Urothelium cell line (cell line): ENCODE results near the gene AQP12A.

Experiments used
- DNase-seq: peaks from one replicate; pipeline ENCODE4 v3.0.0; 2011; ENCODE audit warnings: low spot score, mixed read lengths
- FAIRE-seq: peaks from 2 replicates; lab custom pipeline; 2011; peaks lifted over from hg19 to GRCh38; lab: Jason Lieb, UNC

AQP12A gene

DNA sequence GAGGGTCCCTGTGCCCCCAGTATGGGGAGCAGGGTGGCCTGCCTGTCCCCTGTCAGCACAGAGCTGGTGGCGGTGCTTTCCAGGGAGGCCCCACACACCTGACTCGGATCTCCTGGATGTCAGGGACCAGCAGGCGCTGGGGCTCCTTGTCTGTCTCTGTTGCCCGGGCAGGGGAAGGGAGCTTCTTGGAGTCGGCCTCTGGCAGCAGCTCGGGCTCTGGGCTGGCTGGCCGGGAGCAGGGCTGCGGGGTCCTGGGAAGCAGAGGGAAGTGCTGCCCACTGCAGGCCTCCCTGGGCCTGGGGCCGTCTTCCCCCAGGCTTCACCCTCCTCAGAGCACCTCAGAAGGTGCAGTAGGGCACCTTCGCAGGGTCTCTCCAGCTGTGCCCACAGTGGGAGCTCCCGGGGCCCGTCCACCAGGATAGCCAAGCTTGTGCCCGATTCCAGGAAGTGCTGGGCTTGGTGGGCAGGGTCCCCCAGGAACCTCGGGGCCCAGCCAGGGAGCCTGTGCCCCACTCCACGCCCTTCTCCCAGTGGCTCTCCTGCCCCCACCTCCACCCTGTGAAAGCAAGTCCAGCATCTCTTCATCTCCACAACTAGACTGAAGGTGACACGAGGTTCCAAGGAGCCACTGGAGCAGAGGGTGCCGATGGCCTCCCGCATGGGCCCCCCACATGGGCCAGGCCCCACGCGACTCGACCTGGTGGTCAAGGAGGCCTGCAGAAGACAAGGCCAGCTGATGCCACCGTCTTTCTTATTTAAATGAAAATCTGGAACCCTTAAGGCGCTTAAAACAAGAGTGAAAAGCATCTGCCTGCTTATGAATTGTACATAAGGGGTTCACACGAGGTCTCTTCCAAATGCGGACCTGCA, 28.2 kb downstream of the AQP12A start:
- DNase-seq (no peak), FAIRE-seq (no peak)

GRCh38 chr2:240720686-240721595, 29.3 kb downstream of the AQP12A start:
- no peak for DNase-seq
- FAIRE-seq = no peak

DNA sequence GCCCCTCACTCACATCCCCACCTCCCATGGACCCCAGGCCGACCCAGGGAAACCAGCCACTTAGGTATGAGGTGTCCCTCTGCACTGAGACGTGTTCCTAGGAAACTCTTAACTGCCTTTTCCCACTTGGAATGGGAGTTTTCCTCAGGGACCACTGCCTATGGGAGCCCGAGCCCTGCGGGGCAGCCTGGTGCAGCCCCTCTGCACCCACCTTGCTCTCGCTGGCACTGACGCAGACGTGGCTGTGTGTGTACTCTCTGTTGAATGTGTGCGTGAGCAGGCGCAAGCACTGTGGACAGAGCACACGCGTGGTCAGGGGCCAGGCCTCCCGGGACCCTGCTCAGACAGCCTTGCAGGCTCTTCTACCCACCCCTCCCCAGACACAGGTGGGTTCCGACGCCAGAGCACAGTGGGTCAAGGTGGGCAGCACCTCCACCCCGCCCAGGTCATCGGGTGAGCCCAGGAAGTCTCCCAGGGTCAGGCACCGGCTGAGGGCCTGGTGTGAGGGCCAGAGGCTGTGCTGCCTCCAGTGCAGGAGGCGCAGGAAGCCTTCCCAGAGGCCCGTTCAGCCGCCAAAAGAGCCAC, 30.0 kb downstream of the AQP12A start:
- DNase-seq (no peak), FAIRE-seq (no peak)

- FAIRE-seq = no peak
- DNase-seq = no peak
These were observed 30.7 kb downstream of the AQP12A start for GRCh38 chr2:240722376-240722775.

GRCh38 chr2:240722796-240723735, 31.4 kb downstream of the AQP12A start:
- DNase-seq (no peak), FAIRE-seq (no peak)

DNA sequence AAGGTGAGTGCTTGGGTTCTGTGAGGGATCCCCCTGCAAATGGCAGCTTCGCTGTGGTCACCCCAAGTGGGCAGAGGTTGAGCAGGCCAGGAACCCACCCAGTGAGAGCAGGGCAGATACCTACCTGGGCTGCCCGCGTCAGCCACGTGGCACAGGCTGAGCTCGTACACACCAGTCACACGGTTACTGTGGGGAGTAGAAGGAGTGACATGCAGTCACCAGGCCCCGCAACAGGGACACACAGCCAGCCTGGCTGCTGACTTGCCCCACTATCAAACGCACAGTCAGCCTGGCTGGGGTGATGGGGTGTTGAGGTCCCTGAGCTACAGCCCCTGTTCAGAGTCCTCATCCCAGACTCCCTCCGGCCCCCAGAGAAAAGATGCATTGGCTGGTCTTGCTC, 32.2 kb downstream of the AQP12A start:
- DNase-seq (no peak), FAIRE-seq (no peak)

GRCh38 chr2:240724431-240724830, 32.8 kb downstream of the AQP12A start:
- FAIRE-seq (no peak), DNase-seq (no peak)

- no peak for DNase-seq
- FAIRE-seq = no peak
These were observed 33.6 kb downstream of the AQP12A start for GRCh38 chr2:240725266-240725665.

- DNase-seq (no peak), FAIRE-seq (no peak)
These were observed 34.0 kb downstream of the AQP12A start for GRCh38 chr2:240725671-240726070.

DNA sequence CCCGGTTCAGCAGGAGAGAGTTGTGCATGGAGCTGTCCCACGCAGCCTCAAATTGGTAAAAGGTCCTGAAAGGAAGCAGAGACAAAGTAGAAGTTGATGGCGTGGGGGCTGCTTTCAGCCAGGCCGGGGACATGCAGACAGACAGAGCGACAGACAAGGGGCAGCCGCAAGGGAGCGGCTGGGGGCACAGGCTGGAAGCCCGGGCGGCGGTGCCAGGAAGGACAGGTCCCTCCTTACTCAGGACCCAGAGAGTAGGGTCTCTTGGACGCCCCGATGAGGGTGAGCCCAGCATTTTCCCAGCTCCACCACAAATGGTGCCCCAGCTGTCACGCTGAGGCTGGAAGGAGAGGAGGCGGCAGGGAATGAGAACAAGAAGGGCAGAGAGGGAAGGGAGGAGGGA, 35.2 kb downstream of the AQP12A start:
- no peak for DNase-seq
- FAIRE-seq = no peak

GRCh38 chr2:240727439-240727838, 35.8 kb downstream of the AQP12A start:
- no peak for FAIRE-seq
- no peak for DNase-seq

DNA sequence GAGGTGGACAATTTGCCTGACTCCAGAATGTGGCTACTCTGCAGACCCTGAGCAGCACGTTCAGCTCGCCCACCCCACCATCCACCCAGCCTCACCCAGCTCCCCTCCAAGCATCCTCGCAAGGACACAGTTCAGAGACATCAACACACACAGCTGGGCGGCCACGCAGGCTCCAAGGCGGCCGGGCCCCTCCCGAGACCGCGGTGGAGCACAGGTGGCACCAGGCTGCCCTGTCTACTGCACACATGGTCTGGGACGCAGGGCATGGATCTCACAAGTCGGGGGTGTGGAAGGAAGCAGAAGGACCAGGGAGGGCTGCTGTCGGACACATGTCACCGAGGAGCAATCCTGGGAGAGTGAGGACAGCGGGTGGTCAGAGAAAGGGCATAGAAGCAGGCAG, 36.2 kb downstream of the AQP12A start:
- FAIRE-seq (no peak), DNase-seq (no peak)

DNA sequence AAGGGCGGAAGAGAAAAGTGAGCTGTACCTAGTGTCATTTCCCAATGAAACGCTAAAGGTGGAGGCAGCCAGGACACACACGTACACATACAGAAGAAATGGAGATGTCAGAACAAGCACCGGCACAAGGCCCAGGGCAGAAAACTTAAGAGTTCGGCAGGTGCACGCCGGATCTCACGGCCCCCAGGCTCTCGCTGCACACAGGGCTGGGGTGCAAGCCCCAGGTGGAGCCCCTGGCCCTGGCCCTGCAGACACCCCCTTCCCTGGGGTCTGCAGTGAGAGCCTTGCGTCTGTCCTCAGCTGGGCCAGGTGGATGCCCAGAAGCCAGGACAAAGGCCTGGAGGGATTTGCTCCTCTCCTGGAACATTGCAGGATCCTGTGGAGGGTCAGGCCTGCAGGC, 36.7 kb downstream of the AQP12A start:
- FAIRE-seq (no peak), DNase-seq (no peak)

GRCh38 chr2:240728827-240729226, 37.2 kb downstream of the AQP12A start:
- FAIRE-seq (no peak), DNase-seq (no peak)

DNA sequence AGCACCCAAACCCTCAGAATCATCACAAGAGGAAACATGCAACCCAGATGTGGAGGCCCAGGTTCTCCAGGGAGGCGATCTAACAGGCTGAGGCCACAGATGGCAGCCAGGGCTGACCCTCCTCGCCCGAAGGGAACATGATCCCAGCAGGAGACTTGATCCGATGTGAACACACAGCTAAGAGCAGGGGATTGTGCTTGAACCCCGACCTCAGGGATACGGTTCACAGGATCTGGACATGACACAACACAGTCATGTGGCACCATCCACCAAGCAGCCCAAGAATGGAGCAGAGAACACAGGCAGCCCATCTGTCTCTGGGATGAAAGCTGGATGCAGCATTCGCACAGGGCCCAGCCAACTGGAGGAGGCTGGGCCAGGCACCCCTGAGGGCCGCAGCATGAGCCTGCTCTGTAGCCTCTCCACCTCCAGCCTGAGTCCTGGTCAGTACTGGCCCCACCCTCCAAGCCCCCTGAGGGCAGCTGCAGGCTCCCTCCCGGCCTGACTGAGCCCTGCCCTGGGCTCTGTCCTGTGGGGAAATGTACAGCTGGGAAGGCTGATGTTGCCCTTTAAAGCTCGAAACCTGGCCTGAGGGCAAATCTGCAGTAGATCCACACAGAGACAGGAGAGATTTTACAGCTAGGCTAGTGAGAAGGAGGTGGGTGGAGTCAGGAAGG, 39.0 kb downstream of the AQP12A start:
- FAIRE-seq = no peak
- DNase-seq = no peak

GRCh38 chr2:240731178-240731545, 39.5 kb downstream of the AQP12A start:
- no peak for DNase-seq
- FAIRE-seq = no peak

GRCh38 chr2:240732184-240732583, 40.5 kb downstream of the AQP12A start:
- DNase-seq (no peak), FAIRE-seq (no peak)

GRCh38 chr2:240732911-240733622, 41.4 kb downstream of the AQP12A start:
- no peak for FAIRE-seq
- DNase-seq = peak; percentile 14

- no peak for DNase-seq
These were observed 42.3 kb downstream of the AQP12A start for GRCh38 chr2:240733803-240734495.

More at GRCh38 chr2:240733803-240734495, 42.3 kb downstream of the AQP12A start:
- FAIRE-seq = no peak
